K562 (cell line): Measurements from ENCODE around the gene PELI3.

Experiments used
- CTCF ChIP-seq, 3 experiments: IDR thresholded peaks in 2 of 3; conservative IDR thresholded peaks in 1 of 3; 2 replicates each; pipeline ENCODE4 v1.5.1; 2011 to 2012; ENCODE audit warnings: low read length in 3 of 3, mild to moderate bottlenecking in 3 of 3, control low read depth in 2 of 3, improper control_type of control experiment in 1 of 3, inconsistent platforms in 1 of 3, low read depth in 1 of 3, mixed read lengths in 1 of 3, moderate library complexity in 1 of 3; ENCODE audit not compliant: insufficient read depth in 2 of 3
- EZH2 ChIP-seq: IDR thresholded peaks from 2 replicates; pipeline ENCODE4 v1.6.1; 2012; ENCODE audit warnings: low read depth, mild to moderate bottlenecking, inconsistent platforms, low read length, borderline replicate concordance
- FOXP4 ChIP-seq: sonication (generic); formaldehyde crosslinking; IDR thresholded peaks from 2 replicates; pipeline ENCODE4 v1.8.0; 2022; ENCODE audit warnings: mild to moderate bottlenecking, missing genetic modification reagents, borderline replicate concordance
- JUNB ChIP-seq: fragments of 450-650 bp; formaldehyde crosslinking; conservative IDR thresholded peaks from 2 replicates; pipeline ENCODE4 v1.4.0; 2020; ENCODE audit warnings: mild to moderate bottlenecking
- MBD2 ChIP-seq: sonication (generic); IDR thresholded peaks from 2 replicates; pipeline ENCODE4 v1.6.1; 2016; ENCODE audit warnings: low read depth, borderline replicate concordance
- MYBL2 ChIP-seq, 2 experiments: fragments of 450-650 bp in 1 of 2; sonication (generic) in 1 of 2; formaldehyde crosslinking in 1 of 2; IDR thresholded peaks; 2 replicates each; pipeline versions ENCODE4 v1.6.1 to v1.8.1; 2017 to 2022; ENCODE audit warnings: borderline replicate concordance in 1 of 2, inconsistent platforms in 1 of 2, low read depth in 1 of 2, mild to moderate bottlenecking in 1 of 2, missing genetic modification reagents in 1 of 2, moderate library complexity in 1 of 2
- NR3C1 ChIP-seq: sonication (generic); formaldehyde crosslinking; IDR thresholded peaks from 2 replicates; pipeline ENCODE4 v1.8.1; 2022; ENCODE audit warnings: missing genetic modification reagents
- NRF1 ChIP-seq, 2 experiments: fragments of 450-650 bp; IDR thresholded peaks in 1 of 2; conservative IDR thresholded peaks in 1 of 2; 2 replicates each; pipeline ENCODE4 v1.6.1; 2014; ENCODE audit warnings: mild to moderate bottlenecking in 2 of 2
- REST ChIP-seq, 2 experiments: fragments of 450-650 bp; formaldehyde crosslinking in 1 of 2; IDR thresholded peaks; 2 replicates each; pipeline versions ENCODE4 v1.4.0 to v1.6.1; 2014 to 2020; ENCODE audit warnings: mild to moderate bottlenecking in 2 of 2, borderline replicate concordance in 1 of 2, low read depth in 1 of 2
- ZKSCAN1 ChIP-seq: fragments of 150-350 bp; IDR thresholded peaks from 2 replicates; pipeline ENCODE4 v1.6.1; 2016; ENCODE audit warnings: low read depth, low read length
- ZSCAN29 ChIP-seq: fragments of 450-650 bp; IDR thresholded peaks from 2 replicates; pipeline ENCODE4 v1.6.1; 2017
- TF ChIP-seq, protein P1 (sequence below): fragments of 250-450 bp; sonication (Bioruptor Pico); IDR thresholded peaks from 2 replicates; pipeline ENCODE4 v1.8.0; 2022; ENCODE audit warnings: inconsistent platforms

GRCh38 chr11:66524304-66525040 lies 57.8 kb downstream of the PELI3 start:
- TF ChIP-seq ZKSCAN1, result no peak
- TF ChIP-seq MBD2, result no peak
- no peak for TF ChIP-seq REST (IDR thresholded peaks at IDR 0.05; ENCODE audit: borderline replicate concordance)
- no peak for TF ChIP-seq REST (CRISPR knock-in tag; IDR thresholded peaks at IDR 0.05; ENCODE audit: low read depth)
- no peak for TF ChIP-seq FOXP4 (CRISPR knock-in tag)
- TF ChIP-seq ZSCAN29, result no peak
- TF ChIP-seq CTCF (IDR thresholded peaks at IDR 0.05 in 2 of 3, conservative IDR thresholded peaks at IDR 0.05 in 1 of 3; ENCODE audit: insufficient read depth in 2 of 3, low read depth in 1 of 3, low read length in 3 of 3), result no peak
- no peak for TF ChIP-seq NR3C1 (CRISPR knock-in tag)
- TF ChIP-seq EZH2, result no peak
- no peak for TF ChIP-seq NRF1 (conservative IDR thresholded peaks at IDR 0.05 in 1 of 2, IDR thresholded peaks at IDR 0.05 in 1 of 2)
- no peak for TF ChIP-seq JUNB
- TF ChIP-seq, protein P1, sequence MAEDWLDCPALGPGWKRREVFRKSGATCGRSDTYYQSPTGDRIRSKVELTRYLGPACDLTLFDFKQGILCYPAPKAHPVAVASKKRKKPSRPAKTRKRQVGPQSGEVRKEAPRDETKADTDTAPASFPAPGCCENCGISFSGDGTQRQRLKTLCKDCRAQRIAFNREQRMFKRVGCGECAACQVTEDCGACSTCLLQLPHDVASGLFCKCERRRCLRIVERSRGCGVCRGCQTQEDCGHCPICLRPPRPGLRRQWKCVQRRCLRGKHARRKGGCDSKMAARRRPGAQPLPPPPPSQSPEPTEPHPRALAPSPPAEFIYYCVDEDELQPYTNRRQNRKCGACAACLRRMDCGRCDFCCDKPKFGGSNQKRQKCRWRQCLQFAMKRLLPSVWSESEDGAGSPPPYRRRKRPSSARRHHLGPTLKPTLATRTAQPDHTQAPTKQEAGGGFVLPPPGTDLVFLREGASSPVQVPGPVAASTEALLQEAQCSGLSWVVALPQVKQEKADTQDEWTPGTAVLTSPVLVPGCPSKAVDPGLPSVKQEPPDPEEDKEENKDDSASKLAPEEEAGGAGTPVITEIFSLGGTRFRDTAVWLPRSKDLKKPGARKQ (CRISPR knock-in tag), result no peak
- TF ChIP-seq MYBL2 (IDR thresholded peaks at IDR 0.05; ENCODE audit: low read depth), result no peak
- no peak for TF ChIP-seq MYBL2 (CRISPR knock-in tag; IDR thresholded peaks at IDR 0.05; ENCODE audit: borderline replicate concordance)
